ENCODE results near the gene LDLRAD3. TPM values are rescaled to one million over a fixed set of nuclear protein-coding genes. Genes with fewer than 3 reads are reported as not detected.
A peak's percentile ranks its signal among the peaks of the same experiment; 100 is the strongest.

LDLRAD3 gene
- total RNA-seq, 1 donor from 2014 or later, result 28.5 TPM

DNA sequence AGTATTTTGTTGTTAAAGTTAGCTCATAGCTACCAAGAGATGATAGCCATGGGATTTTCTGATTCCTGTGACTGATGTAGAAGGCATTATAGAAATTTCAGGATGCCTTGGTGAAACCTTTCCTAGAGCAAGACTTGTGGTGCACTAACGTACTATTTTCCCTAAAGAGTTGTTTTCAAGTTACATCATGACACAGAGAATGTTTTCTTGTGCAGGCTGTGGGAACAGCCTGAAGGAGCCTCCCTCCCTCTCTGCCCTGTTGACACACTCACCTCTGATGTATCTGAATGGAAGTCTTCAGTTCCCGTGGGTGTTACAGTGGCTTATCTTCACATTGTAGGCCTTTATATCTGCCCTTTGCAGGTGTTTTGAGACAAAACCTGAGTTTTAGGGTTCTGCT, 121.6 kb downstream of the LDLRAD3 start:
- TF ChIP-seq, protein P1, sequence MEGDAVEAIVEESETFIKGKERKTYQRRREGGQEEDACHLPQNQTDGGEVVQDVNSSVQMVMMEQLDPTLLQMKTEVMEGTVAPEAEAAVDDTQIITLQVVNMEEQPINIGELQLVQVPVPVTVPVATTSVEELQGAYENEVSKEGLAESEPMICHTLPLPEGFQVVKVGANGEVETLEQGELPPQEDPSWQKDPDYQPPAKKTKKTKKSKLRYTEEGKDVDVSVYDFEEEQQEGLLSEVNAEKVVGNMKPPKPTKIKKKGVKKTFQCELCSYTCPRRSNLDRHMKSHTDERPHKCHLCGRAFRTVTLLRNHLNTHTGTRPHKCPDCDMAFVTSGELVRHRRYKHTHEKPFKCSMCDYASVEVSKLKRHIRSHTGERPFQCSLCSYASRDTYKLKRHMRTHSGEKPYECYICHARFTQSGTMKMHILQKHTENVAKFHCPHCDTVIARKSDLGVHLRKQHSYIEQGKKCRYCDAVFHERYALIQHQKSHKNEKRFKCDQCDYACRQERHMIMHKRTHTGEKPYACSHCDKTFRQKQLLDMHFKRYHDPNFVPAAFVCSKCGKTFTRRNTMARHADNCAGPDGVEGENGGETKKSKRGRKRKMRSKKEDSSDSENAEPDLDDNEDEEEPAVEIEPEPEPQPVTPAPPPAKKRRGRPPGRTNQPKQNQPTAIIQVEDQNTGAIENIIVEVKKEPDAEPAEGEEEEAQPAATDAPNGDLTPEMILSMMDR (IDR thresholded peaks at IDR 0.05; ENCODE audit: unreplicated experiment), result no peak
- H3K27ac Mint-ChIP-seq (ENCODE audit: unreplicated experiment), result no peak overlapping the region
- peaks cover 9% of the 10 kb centered on the region for H3K4me1 Mint-ChIP-seq (ENCODE audit: unreplicated experiment)
- no peaks in the 10 kb centered on the region for H3K9me3 Mint-ChIP-seq (ENCODE audit: unreplicated experiment)
- no peaks in the 10 kb centered on the region for H3K27me3 Mint-ChIP-seq (ENCODE audit: unreplicated experiment)
- H3K4me3 Mint-ChIP-seq (ENCODE audit: unreplicated experiment), result no peak overlapping the region
- H3K36me3 Mint-ChIP-seq (ENCODE audit: low read depth, unreplicated experiment), result peaks cover 16% of the 10 kb centered on the region
- no peak for DNase-seq (ENCODE audit: low spot score)

DNA sequence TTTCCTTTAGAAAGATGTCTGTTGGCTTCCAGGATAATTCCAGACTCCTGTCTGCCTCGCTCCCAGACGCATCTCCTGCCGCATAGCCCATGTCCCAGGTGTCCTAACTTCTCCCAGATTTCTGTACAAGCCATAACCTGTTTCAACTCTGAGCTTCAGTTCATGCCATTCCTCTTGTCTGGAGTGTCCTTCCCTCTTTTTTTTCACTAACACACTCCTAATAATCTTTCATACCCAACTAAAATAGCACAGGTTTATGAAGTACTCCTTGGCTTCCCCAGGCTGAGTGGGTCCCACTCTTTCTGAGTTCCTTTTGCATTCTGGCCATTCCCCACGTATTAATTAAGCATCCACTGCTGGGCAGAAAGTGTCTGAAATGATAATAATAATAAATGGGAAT, 123.0 kb downstream of the LDLRAD3 start:
- H3K36me3 Mint-ChIP-seq (ENCODE audit: low read depth, unreplicated experiment), result peaks cover 13% of the 10 kb centered on the region
- H3K9me3 Mint-ChIP-seq (ENCODE audit: unreplicated experiment), result no peaks in the 10 kb centered on the region
- no peaks in the 10 kb centered on the region for H3K27me3 Mint-ChIP-seq (ENCODE audit: unreplicated experiment)
- H3K4me3 Mint-ChIP-seq (ENCODE audit: unreplicated experiment), result no peak overlapping the region
- TF ChIP-seq, protein P1 (IDR thresholded peaks at IDR 0.05; ENCODE audit: unreplicated experiment), result no peak
- DNase-seq (ENCODE audit: low spot score), result no peak
- H3K27ac Mint-ChIP-seq (ENCODE audit: unreplicated experiment), result no peak overlapping the region
- peaks cover 9% of the 10 kb centered on the region for H3K4me1 Mint-ChIP-seq (ENCODE audit: unreplicated experiment)

DNA sequence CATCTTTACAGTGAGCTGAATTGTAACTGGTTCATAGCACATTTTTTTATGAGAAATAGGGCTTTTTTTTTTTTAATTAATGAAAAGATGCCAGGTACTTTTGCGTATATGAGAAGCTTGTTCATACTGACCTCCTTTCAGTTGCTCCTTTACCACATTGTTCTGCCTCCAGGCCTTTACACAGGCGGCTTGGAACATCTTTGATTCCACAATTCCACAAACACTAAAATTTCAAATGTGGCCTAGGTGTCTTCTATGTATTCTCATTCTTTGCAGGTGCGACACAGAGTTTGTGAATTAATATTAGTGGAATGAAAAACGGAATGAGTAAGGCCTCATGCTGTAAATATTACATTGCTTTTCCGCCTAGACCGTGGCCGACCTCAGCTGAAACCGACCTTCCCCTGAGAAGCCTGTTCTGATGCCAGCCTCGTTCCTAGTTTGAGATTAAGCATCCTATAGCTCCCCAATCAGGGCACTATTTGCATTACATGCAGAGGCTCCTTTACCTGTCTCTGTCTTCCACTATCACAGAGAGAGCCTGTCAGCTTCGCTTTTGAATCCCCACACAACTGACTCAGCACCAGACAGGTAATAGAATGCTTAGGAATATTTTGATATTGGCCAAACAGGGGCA, 125.8 kb downstream of the LDLRAD3 start:
- H3K4me3 Mint-ChIP-seq (ENCODE audit: unreplicated experiment), result no peak overlapping the region
- no peaks in the 10 kb centered on the region for H3K9me3 Mint-ChIP-seq (ENCODE audit: unreplicated experiment)
- no peak overlapping the region for H3K27ac Mint-ChIP-seq (ENCODE audit: unreplicated experiment)
- TF ChIP-seq, protein P1 (IDR thresholded peaks at IDR 0.05; ENCODE audit: unreplicated experiment), result no peak
- no peaks in the 10 kb centered on the region for H3K27me3 Mint-ChIP-seq (ENCODE audit: unreplicated experiment)
- H3K4me1 Mint-ChIP-seq (ENCODE audit: unreplicated experiment), result peaks cover 14% of the 10 kb centered on the region
- H3K36me3 Mint-ChIP-seq (ENCODE audit: low read depth, unreplicated experiment), result peaks cover 12% of the 10 kb centered on the region
- peak; percentile 24 for DNase-seq (ENCODE audit: low spot score)

DNA sequence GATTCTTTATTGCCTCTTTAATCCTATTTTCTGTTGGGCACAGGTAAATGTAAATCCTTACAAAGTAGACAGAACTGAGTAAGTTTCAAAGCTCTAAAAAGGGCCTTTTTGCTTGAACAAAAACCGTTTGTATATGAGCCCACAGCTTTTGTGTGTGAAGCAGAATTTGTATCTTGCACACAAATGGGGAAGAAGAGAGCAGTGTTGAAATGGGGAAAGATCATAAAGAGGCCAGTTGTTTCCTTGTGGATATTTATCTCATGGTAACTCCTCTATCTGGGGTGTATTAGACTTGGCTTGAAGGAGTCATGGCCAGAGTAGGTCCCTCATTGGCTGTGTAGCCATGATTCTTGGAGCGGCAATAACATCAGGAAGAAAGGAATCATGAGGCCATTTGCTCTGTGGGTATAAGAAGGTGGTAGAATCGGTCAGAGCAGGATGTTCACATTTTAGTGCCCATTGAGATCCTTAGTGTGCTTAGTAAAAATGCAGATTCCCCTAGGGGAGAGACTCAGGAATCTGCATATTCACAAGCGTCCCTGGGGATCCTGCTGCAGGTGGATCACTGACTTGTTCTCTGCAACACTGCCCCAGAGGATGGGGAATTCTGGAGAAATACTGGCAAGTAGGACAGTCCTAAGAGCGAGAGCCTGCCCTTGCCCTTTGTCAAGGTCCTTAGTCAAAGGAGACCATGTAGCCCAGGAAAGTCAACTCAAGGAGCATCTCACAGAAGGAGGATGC, 126.5 kb downstream of the LDLRAD3 start:
- no peak overlapping the region for H3K4me3 Mint-ChIP-seq (ENCODE audit: unreplicated experiment)
- no peaks in the 10 kb centered on the region for H3K9me3 Mint-ChIP-seq (ENCODE audit: unreplicated experiment)
- TF ChIP-seq, protein P1 (IDR thresholded peaks at IDR 0.05; ENCODE audit: unreplicated experiment), result no peak
- DNase-seq (ENCODE audit: low spot score), result no peak
- no peaks in the 10 kb centered on the region for H3K27me3 Mint-ChIP-seq (ENCODE audit: unreplicated experiment)
- no peak overlapping the region for H3K27ac Mint-ChIP-seq (ENCODE audit: unreplicated experiment)
- peaks cover 12% of the 10 kb centered on the region for H3K36me3 Mint-ChIP-seq (ENCODE audit: low read depth, unreplicated experiment)
- H3K4me1 Mint-ChIP-seq (ENCODE audit: unreplicated experiment), result peaks cover 21% of the 10 kb centered on the region

DNA sequence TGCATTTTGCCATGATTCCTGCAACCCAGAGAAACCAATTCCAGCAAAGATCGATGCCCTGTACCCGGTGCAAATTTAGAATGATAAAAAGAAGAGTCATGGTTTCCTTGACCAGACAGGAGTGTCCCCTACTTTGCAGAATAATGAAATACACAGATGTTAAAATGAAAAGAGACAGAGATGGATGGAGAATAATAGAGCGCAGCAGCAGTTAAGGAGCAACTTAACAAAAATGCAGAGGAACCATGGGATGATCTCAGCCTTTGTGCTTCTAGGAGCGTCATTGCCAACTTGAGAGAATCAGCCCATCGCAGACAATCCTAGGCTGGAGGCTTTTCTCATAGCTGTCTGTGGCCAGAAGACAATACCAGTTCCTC, 127.1 kb downstream of the LDLRAD3 start:
- DNase-seq (ENCODE audit: low spot score), result no peak
- H3K4me3 Mint-ChIP-seq (ENCODE audit: unreplicated experiment), result no peak overlapping the region
- H3K27ac Mint-ChIP-seq (ENCODE audit: unreplicated experiment), result no peak overlapping the region
- TF ChIP-seq, protein P1 (IDR thresholded peaks at IDR 0.05; ENCODE audit: unreplicated experiment), result no peak
- H3K9me3 Mint-ChIP-seq (ENCODE audit: unreplicated experiment), result no peaks in the 10 kb centered on the region
- no peaks in the 10 kb centered on the region for H3K27me3 Mint-ChIP-seq (ENCODE audit: unreplicated experiment)
- H3K4me1 Mint-ChIP-seq (ENCODE audit: unreplicated experiment), result peaks cover 24% of the 10 kb centered on the region
- H3K36me3 Mint-ChIP-seq (ENCODE audit: low read depth, unreplicated experiment), result peaks cover 16% of the 10 kb centered on the region
